A673 (cell line): ENCODE measurements around the gene COMT.

Source experiments
- CTCF ChIP-seq: fragments of 300-800, 200-600 bp; sonication (generic); conservative IDR thresholded peaks from 2 replicates; pipeline ENCODE4 v1.5.1; 2017; ENCODE audit warnings: low read depth, mild to moderate bottlenecking, antibody characterized with exemption, low read length, moderate library complexity, mixed read lengths
- EZH2 ChIP-seq: fragments of 200-600 bp; sonication (generic); IDR thresholded peaks from 2 replicates; pipeline ENCODE4 v1.6.1; 2017; ENCODE audit warnings: borderline replicate concordance, low read depth, mild to moderate bottlenecking, mixed read lengths, antibody characterized with exemption, low read length; ENCODE audit not compliant: poor library complexity, severe bottlenecking

- no peak for TF ChIP-seq CTCF
- no peak for TF ChIP-seq EZH2
Measured at GRCh38 chr22:19928207-19928606, 13.4 kb upstream of the COMT start.
